Tibial nerve (tissue), 4 donors: Measurements from ENCODE around the gene ARMH2. TPM values are rescaled to one million over a fixed set of nuclear protein-coding genes. Genes with fewer than 3 reads are reported as not detected.

ENCODE experiments used
- DNase-seq, 2 donors: peaks; one replicate each; pipeline ENCODE4 v3.0.0-alpha.2; 2019; ENCODE audit warnings: low spot score in 2 of 2
- H3K27ac ChIP-seq, 4 donors: fragments of 200-600 bp; sonication (generic) in 3 of 4; one replicate each; pipeline ENCODE4 v1.5.1; 2017 to 2019; ENCODE audit warnings: mild to moderate bottlenecking in 1 of 4
- H3K27me3 ChIP-seq, 2 donors: fragments of 200-600 bp; sonication (generic) in 1 of 2; one replicate each; pipeline versions ENCODE4 v1.5.1 to v1.6.0; 2017 to 2019
- H3K36me3 ChIP-seq, 3 donors: fragments of 200-600 bp; sonication (generic); one replicate each; pipeline ENCODE4 v1.5.1; 2018 to 2019
- H3K4me1 ChIP-seq, 4 donors: fragments of 200-600 bp; sonication (generic) in 3 of 4; one replicate each; pipeline ENCODE4 v1.5.1; 2017 to 2019
- H3K4me3 ChIP-seq, 4 donors: fragments of 200-600 bp; sonication (generic) in 3 of 4; one replicate each; pipeline ENCODE4 v1.5.1; 2017 to 2019; ENCODE audit warnings: mild to moderate bottlenecking in 1 of 4, moderate library complexity in 1 of 4
- H3K9me3 ChIP-seq, 4 donors: fragments of 200-600 bp; sonication (generic) in 3 of 4; one replicate each; pipeline ENCODE4 v1.5.1; 2017 to 2019
- EP300 ChIP-seq, 2 donors: sonication (generic); formaldehyde crosslinking; IDR thresholded peaks; one replicate each; pipeline ENCODE4 v1.6.1; 2017; ENCODE audit warnings: antibody characterized with exemption in 2 of 2, mild to moderate bottlenecking in 1 of 2
- POLR2A ChIP-seq, 2 donors: fragments of 450-650 bp; IDR thresholded peaks; one replicate each; pipeline ENCODE4 v1.6.1; 2017; ENCODE audit warnings: antibody characterized with exemption in 2 of 2, mild to moderate bottlenecking in 2 of 2, moderate library complexity in 2 of 2
- WGBS, 2 donors: methylation state at CpG; one replicate each; pipeline ENCODE4 v1.1.5; 2018; 5-methylcytosine and 5-hydroxymethylcytosine counted together
- total RNA-seq, 4 donors: library from RNA; depleted of rRNA; stranded (reverse); fragments of >200 nt; gene quantifications; one replicate each; pipeline ENCODE4 v1.1.0, GENCODE V29; 2016
- TF ChIP-seq, protein P1 (sequence below), 5 experiments: fragments of 200-600 bp in 3 of 5; fragments of 450-650 bp in 2 of 5; sonication (generic) in 3 of 5; IDR thresholded peaks; one replicate each; pipeline ENCODE4 v1.5.1; 2016 to 2019; ENCODE audit warnings: antibody characterized with exemption in 5 of 5, mild to moderate bottlenecking in 3 of 5, moderate library complexity in 2 of 5

ARMH2 gene
- total RNA-seq, 4 donors from 2014 or later: not detected

GRCh38 chr6:24844061-24844460 is 45.3 kb upstream of the ARMH2 start:
- Histone ChIP-seq H3K36me3 (peaks cover 0 to 19% (median 0%) of the 10 kb centered on the region in 3 donors), H3K9me3 (no peaks in the 10 kb centered on the region), H3K4me3 (no peak overlapping the region), H3K4me1 (no peaks in the 10 kb centered on the region), H3K27ac (no peak overlapping the region), H3K27me3 (no peaks in the 10 kb centered on the region)
- TF ChIP-seq, protein P1, sequence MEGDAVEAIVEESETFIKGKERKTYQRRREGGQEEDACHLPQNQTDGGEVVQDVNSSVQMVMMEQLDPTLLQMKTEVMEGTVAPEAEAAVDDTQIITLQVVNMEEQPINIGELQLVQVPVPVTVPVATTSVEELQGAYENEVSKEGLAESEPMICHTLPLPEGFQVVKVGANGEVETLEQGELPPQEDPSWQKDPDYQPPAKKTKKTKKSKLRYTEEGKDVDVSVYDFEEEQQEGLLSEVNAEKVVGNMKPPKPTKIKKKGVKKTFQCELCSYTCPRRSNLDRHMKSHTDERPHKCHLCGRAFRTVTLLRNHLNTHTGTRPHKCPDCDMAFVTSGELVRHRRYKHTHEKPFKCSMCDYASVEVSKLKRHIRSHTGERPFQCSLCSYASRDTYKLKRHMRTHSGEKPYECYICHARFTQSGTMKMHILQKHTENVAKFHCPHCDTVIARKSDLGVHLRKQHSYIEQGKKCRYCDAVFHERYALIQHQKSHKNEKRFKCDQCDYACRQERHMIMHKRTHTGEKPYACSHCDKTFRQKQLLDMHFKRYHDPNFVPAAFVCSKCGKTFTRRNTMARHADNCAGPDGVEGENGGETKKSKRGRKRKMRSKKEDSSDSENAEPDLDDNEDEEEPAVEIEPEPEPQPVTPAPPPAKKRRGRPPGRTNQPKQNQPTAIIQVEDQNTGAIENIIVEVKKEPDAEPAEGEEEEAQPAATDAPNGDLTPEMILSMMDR (IDR thresholded peaks at IDR 0.05): no peak
- TF ChIP-seq EP300 (IDR thresholded peaks at IDR 0.05) (no peak), POLR2A (IDR thresholded peaks at IDR 0.05) (no peak)
- DNase-seq: no peak
- WGBS, 2 donors: 90 to 96% methylated on average over 1 of the region's 1 CpG

- no peak for TF ChIP-seq EP300 (IDR thresholded peaks at IDR 0.05)
- no peak for DNase-seq
- Histone ChIP-seq H3K4me1 (peaks cover 0 to 14% (median 3%) of the 10 kb centered on the region in 4 donors), H3K27me3 (no peaks in the 10 kb centered on the region), H3K36me3 (peaks cover 0 to 15% (median 0%) of the 10 kb centered on the region in 3 donors), H3K4me3 (no peak overlapping the region), H3K9me3 (no peaks in the 10 kb centered on the region), H3K27ac (no peak overlapping the region)
- WGBS, 2 donors: 75 to 90% methylated on average over 2 of the region's 2 CpGs
Measured at GRCh38 chr6:24840187-24840586, 41.5 kb upstream of the ARMH2 start.

GRCh38 chr6:24838994-24839393 is 40.3 kb upstream of the ARMH2 start:
- no peaks in the 10 kb centered on the region for H3K9me3 ChIP-seq
- TF ChIP-seq, protein P1 (IDR thresholded peaks at IDR 0.05): no peak
- TF ChIP-seq POLR2A (IDR thresholded peaks at IDR 0.05): no peak
- TF ChIP-seq EP300 (IDR thresholded peaks at IDR 0.05): no peak
- DNase-seq: no peak
- WGBS, 2 donors: 90 to 96% methylated on average over 5 of the region's 5 CpGs
- H3K27me3 ChIP-seq: no peaks in the 10 kb centered on the region
- H3K27ac ChIP-seq: peak overlapping the region in 2 of 4 donors; percentile 57 to 74
- peaks cover 0 to 26% (median 3%) of the 10 kb centered on the region in 4 donors for H3K4me1 ChIP-seq
- peaks cover 0 to 15% (median 0%) of the 10 kb centered on the region in 3 donors for H3K36me3 ChIP-seq
- no peak overlapping the region for H3K4me3 ChIP-seq

GRCh38 chr6:24838081-24838480 is 39.4 kb upstream of the ARMH2 start:
- WGBS, 2 donors: 77 to 78% methylated on average over 3 of the region's 3 CpGs
- H3K27ac ChIP-seq: peak overlapping the region in 2 of 4 donors; percentile 74 to 83
- peak in 1 of 2 donors; percentile 50 for TF ChIP-seq EP300 (IDR thresholded peaks at IDR 0.05)
- TF ChIP-seq POLR2A (IDR thresholded peaks at IDR 0.05): no peak
- TF ChIP-seq, protein P1 (IDR thresholded peaks at IDR 0.05): no peak

DNA sequence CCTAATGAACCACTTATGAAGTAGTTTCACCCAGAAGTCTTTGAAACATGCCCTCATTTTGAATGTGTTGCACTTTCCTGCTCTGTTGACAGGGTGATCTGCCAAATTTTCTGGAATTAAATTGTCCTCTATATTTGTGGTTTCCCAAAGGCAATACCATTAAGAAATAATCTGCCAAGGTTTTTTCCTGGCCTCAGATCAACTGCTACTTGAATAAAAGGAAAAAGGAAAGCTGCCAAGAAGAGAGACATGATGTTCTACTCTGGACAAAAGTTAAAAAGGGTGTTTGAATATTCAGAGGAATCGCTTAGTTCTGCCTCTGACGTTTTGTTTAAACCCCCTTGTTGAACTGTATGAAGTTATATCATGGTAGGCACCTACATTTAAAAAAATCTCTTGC is 37.4 kb upstream of the ARMH2 start:
- peak; percentile 37 to 64 for TF ChIP-seq EP300 (IDR thresholded peaks at IDR 0.05)
- TF ChIP-seq, protein P1 (IDR thresholded peaks at IDR 0.05): no peak
- no peak for TF ChIP-seq POLR2A (IDR thresholded peaks at IDR 0.05)
- 31 to 50% methylated on average over 2 of the region's 2 CpGs for WGBS, 2 donors
- Histone ChIP-seq H3K4me1 (peaks cover 0 to 35% (median 7%) of the 10 kb centered on the region in 4 donors), H3K27me3 (no peaks in the 10 kb centered on the region), H3K9me3 (no peaks in the 10 kb centered on the region), H3K36me3 (no peaks in the 10 kb centered on the region), H3K27ac (peak overlapping the region in 3 of 4 donors; percentile 26 to 83 (median 74)), H3K4me3 (no peak overlapping the region)
- peak in 1 of 2 donors; percentile 61 for DNase-seq

More at GRCh38 chr6:24838081-24838480, 39.4 kb upstream of the ARMH2 start:
- peak in 1 of 2 donors; percentile 57 for DNase-seq
- Histone ChIP-seq H3K36me3 (peaks cover 0 to 14% (median 0%) of the 10 kb centered on the region in 3 donors), H3K9me3 (no peaks in the 10 kb centered on the region), H3K4me3 (no peak overlapping the region), H3K4me1 (peaks cover 0 to 27% (median 3%) of the 10 kb centered on the region in 4 donors), H3K27me3 (no peaks in the 10 kb centered on the region)
